ENCODE data around the gene AP3S2. TPM values are rescaled to one million over a fixed set of nuclear protein-coding genes. Genes with fewer than 3 reads are reported as not detected.
"Not testable (repeated sequence)": the region's sequence is repeated elsewhere in the genome, so short reads cannot be mapped to it uniquely, and the experiment has no call there.

The AP3S2 gene
- total RNA-seq, 1 experiment from 2014 or later = 35.7 TPM

- no peak for TF ChIP-seq MYBL2 (CRISPR knock-in tag; IDR thresholded peaks at IDR 0.05)
- TF ChIP-seq HMGA2 (CRISPR knock-in tag; IDR thresholded peaks at IDR 0.05) = no peak
- no peak for DNase-seq (ENCODE audit: low spot score)
- ChIA-PET CTCF (no interaction called here), POLR2A (interaction anchor here (0.5 kb wide), 1 partner anchor 558 kb away, joined by 5 read pairs; no protein-coding TSS in a partner anchor)
- no peaks in the 10 kb centered on the region for H3K27me3 Mint-ChIP-seq (ENCODE audit: low read depth)
- H3K4me3 Mint-ChIP-seq = no peak overlapping the region
- peaks cover 27% of the 10 kb centered on the region for H3K36me3 Mint-ChIP-seq
- no peak overlapping the region for H3K27ac Mint-ChIP-seq
- H3K4me1 Mint-ChIP-seq = no peaks in the 10 kb centered on the region
- no peak for ATAC-seq
- H3K9me3 Mint-ChIP-seq = peaks cover 7% of the 10 kb centered on the region
Measured at GRCh38 chr15:89870688-89871288, 23.0 kb downstream of the AP3S2 start.

DNA sequence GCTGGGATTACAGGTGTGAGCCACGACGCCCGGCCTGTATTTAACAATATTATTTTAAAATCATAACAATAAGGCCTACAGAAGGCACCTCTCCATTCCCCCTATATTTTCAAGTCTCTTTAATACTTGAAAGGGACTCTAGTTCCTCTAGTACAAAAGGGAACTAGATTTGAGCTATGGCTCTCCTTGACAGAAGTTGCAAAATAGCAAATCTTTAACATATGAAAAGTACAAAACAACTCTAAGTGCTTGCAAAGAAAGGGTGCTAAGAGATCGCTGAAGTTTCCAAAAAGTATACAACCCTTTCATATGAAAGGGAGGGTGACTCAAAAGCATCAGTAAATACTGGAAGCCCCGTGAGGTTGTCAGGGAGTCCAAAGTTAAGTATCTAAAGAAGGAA is 23.8 kb downstream of the AP3S2 start:
- H3K4me3 Mint-ChIP-seq = no peak overlapping the region
- H3K4me1 Mint-ChIP-seq = no peaks in the 10 kb centered on the region
- peaks cover 32% of the 10 kb centered on the region for H3K36me3 Mint-ChIP-seq
- no peak for TF ChIP-seq TEAD1 (CRISPR knock-in tag; IDR thresholded peaks at IDR 0.05)
- no peak for TF ChIP-seq TCF7 (CRISPR knock-in tag; IDR thresholded peaks at IDR 0.05; ENCODE audit: low read depth)
- TF ChIP-seq E2F5 (CRISPR knock-in tag; IDR thresholded peaks at IDR 0.05) = no peak
- no peak for TF ChIP-seq KAT7 (CRISPR knock-in tag; IDR thresholded peaks at IDR 0.05; ENCODE audit: borderline replicate concordance)
- TF ChIP-seq ZBTB21 (CRISPR knock-in tag; IDR thresholded peaks at IDR 0.05; ENCODE audit: borderline replicate concordance) = no peak
- TF ChIP-seq PRRX2 (CRISPR knock-in tag; IDR thresholded peaks at IDR 0.05) = no peak
- TF ChIP-seq FOXP1 (CRISPR knock-in tag; IDR thresholded peaks at IDR 0.05; ENCODE audit: borderline replicate concordance) = no peak
- TF ChIP-seq AFF4 (CRISPR knock-in tag; IDR thresholded peaks at IDR 0.05; ENCODE audit: borderline replicate concordance) = no peak
- TF ChIP-seq, protein P1, sequence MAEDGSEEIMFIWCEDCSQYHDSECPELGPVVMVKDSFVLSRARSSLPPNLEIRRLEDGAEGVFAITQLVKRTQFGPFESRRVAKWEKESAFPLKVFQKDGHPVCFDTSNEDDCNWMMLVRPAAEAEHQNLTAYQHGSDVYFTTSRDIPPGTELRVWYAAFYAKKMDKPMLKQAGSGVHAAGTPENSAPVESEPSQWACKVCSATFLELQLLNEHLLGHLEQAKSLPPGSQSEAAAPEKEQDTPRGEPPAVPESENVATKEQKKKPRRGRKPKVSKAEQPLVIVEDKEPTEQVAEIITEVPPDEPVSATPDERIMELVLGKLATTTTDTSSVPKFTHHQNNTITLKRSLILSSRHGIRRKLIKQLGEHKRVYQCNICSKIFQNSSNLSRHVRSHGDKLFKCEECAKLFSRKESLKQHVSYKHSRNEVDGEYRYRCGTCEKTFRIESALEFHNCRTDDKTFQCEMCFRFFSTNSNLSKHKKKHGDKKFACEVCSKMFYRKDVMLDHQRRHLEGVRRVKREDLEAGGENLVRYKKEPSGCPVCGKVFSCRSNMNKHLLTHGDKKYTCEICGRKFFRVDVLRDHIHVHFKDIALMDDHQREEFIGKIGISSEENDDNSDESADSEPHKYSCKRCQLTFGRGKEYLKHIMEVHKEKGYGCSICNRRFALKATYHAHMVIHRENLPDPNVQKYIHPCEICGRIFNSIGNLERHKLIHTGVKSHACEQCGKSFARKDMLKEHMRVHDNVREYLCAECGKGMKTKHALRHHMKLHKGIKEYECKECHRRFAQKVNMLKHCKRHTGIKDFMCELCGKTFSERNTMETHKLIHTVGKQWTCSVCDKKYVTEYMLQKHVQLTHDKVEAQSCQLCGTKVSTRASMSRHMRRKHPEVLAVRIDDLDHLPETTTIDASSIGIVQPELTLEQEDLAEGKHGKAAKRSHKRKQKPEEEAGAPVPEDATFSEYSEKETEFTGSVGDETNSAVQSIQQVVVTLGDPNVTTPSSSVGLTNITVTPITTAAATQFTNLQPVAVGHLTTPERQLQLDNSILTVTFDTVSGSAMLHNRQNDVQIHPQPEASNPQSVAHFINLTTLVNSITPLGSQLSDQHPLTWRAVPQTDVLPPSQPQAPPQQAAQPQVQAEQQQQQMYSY (CRISPR knock-in tag; IDR thresholded peaks at IDR 0.05) = no peak
- TF ChIP-seq, protein P2, sequence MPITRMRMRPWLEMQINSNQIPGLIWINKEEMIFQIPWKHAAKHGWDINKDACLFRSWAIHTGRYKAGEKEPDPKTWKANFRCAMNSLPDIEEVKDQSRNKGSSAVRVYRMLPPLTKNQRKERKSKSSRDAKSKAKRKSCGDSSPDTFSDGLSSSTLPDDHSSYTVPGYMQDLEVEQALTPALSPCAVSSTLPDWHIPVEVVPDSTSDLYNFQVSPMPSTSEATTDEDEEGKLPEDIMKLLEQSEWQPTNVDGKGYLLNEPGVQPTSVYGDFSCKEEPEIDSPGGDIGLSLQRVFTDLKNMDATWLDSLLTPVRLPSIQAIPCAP (CRISPR knock-in tag; IDR thresholded peaks at IDR 0.05) = no peak
- no peak for TF ChIP-seq FOXP4 (CRISPR knock-in tag; IDR thresholded peaks at IDR 0.05)
- DNase-seq (ENCODE audit: low spot score) (no peak), ATAC-seq (no peak)
- ChIA-PET CTCF (no interaction called here), POLR2A (no interaction called here)
- no peak overlapping the region for H3K27ac Mint-ChIP-seq
- peaks cover 7% of the 10 kb centered on the region for H3K9me3 Mint-ChIP-seq
- no peaks in the 10 kb centered on the region for H3K27me3 Mint-ChIP-seq (ENCODE audit: low read depth)

GRCh38 chr15:89869490-89869889 is 24.3 kb downstream of the AP3S2 start:
- H3K9me3 Mint-ChIP-seq; ATAC-seq; H3K27me3 Mint-ChIP-seq (ENCODE audit: low read depth); CTCF ChIA-PET; DNase-seq (ENCODE audit: low spot score); H3K4me3 Mint-ChIP-seq; POLR2A ChIA-PET; H3K27ac Mint-ChIP-seq; H3K4me1 Mint-ChIP-seq: not testable (repeated sequence)
- peaks cover 32% of the 10 kb centered on the region for H3K36me3 Mint-ChIP-seq
